Measurements from ENCODE around the gene SPATA13. TPM values are rescaled to one million over a fixed set of nuclear protein-coding genes. Genes with fewer than 3 reads are reported as not detected.

Gene SPATA13
- total RNA-seq, 3 donors from 2014 or later (not counting 1 experiment from before 2014, with no cell fraction given), result 108 to 141 (median 141) TPM

- no peaks in the 10 kb centered on the region for H3K9me3 ChIP-seq (ENCODE audit: control insufficient read depth, insufficient read depth, low read length)
- H3K27ac Mint-ChIP-seq, result no peak overlapping the region
- peaks cover 0 to 4% of the 10 kb centered on the region in 2 donors for H3K4me1 Mint-ChIP-seq
- TF ChIP-seq CTCF (IDR thresholded peaks at IDR 0.05), result no peak
- no peaks in the 10 kb centered on the region for H3K36me3 ChIP-seq (ENCODE audit: control insufficient read depth, insufficient read depth, low read length)
- DNase-seq (no peak), ATAC-seq (no peak)
- WGBS (ENCODE audit: insufficient coverage), result 77% methylated on average over 2 of the region's 2 CpGs
- no peaks in the 10 kb centered on the region for H3K9me3 Mint-ChIP-seq
- no peak overlapping the region for H3K4me3 ChIP-seq (ENCODE audit: low read length)
- H3K27me3 Mint-ChIP-seq (ENCODE audit: low read depth in 2 of 2), result peaks cover 0 to 16% of the 10 kb centered on the region in 2 donors
- H3K36me3 Mint-ChIP-seq, result no peaks in the 10 kb centered on the region
- no peaks in the 10 kb centered on the region for H3K4me1 ChIP-seq (ENCODE audit: control insufficient read depth, insufficient read depth, low read length)
- intact Hi-C loops (cut with micrococcal nuclease), result no loop called here
- no peak overlapping the region for H3K4me3 Mint-ChIP-seq
- H3K27me3 ChIP-seq (ENCODE audit: control insufficient read depth, insufficient read depth, low read length), result no peaks in the 10 kb centered on the region
- H3K27ac ChIP-seq (ENCODE audit: low read length), result no peak overlapping the region
These were observed 8.7 kb upstream of the SPATA13 start for GRCh38 chr13:24151864-24152263.

GRCh38 chr13:24152292-24153214, 8.0 kb upstream of the SPATA13 start:
- H3K4me1 ChIP-seq (ENCODE audit: control insufficient read depth, insufficient read depth, low read length), result no peaks in the 10 kb centered on the region
- no peak for DNase-seq
- no peak overlapping the region for H3K4me3 ChIP-seq (ENCODE audit: low read length)
- H3K9me3 ChIP-seq (ENCODE audit: control insufficient read depth, insufficient read depth, low read length), result no peaks in the 10 kb centered on the region
- Mint-ChIP-seq H3K4me3 (no peak overlapping the region), H3K9me3 (no peaks in the 10 kb centered on the region), H3K27ac (no peak overlapping the region), H3K27me3 (ENCODE audit: low read depth in 2 of 2) (peaks cover 0 to 16% of the 10 kb centered on the region in 2 donors), H3K36me3 (no peaks in the 10 kb centered on the region), H3K4me1 (peaks cover 0 to 4% of the 10 kb centered on the region in 2 donors)
- H3K36me3 ChIP-seq (ENCODE audit: control insufficient read depth, insufficient read depth, low read length), result no peaks in the 10 kb centered on the region
- no peak for TF ChIP-seq CTCF (IDR thresholded peaks at IDR 0.05)
- no peak overlapping the region for H3K27ac ChIP-seq (ENCODE audit: low read length)
- 89% methylated on average over 10 of the region's 11 CpGs for WGBS (ENCODE audit: insufficient coverage)
- ATAC-seq, result peak in 1 of 3 donors; percentile 17
- H3K27me3 ChIP-seq (ENCODE audit: control insufficient read depth, insufficient read depth, low read length), result no peaks in the 10 kb centered on the region
- intact Hi-C loops (cut with micrococcal nuclease), result no loop called here

- Mint-ChIP-seq H3K27me3 (ENCODE audit: low read depth in 2 of 2) (peaks cover 0 to 16% of the 10 kb centered on the region in 2 donors), H3K27ac (no peak overlapping the region)
These were observed 7.2 kb upstream of the SPATA13 start for GRCh38 chr13:24153347-24153746.

More at GRCh38 chr13:24153347-24153746, 7.2 kb upstream of the SPATA13 start:
- no peak for DNase-seq
- Mint-ChIP-seq H3K36me3 (no peaks in the 10 kb centered on the region), H3K4me3 (no peak overlapping the region), H3K4me1 (peaks cover 0 to 4% of the 10 kb centered on the region in 2 donors), H3K9me3 (no peaks in the 10 kb centered on the region)
- no peak overlapping the region for H3K27ac ChIP-seq (ENCODE audit: low read length)
- intact Hi-C loops (cut with micrococcal nuclease), result no loop called here
- H3K4me1 ChIP-seq (ENCODE audit: control insufficient read depth, insufficient read depth, low read length), result no peaks in the 10 kb centered on the region
- no peaks in the 10 kb centered on the region for H3K27me3 ChIP-seq (ENCODE audit: control insufficient read depth, insufficient read depth, low read length)
- no peak overlapping the region for H3K4me3 ChIP-seq (ENCODE audit: low read length)
- WGBS (ENCODE audit: insufficient coverage), result 93% methylated on average over 3 of the region's 3 CpGs
- H3K9me3 ChIP-seq (ENCODE audit: control insufficient read depth, insufficient read depth, low read length), result no peaks in the 10 kb centered on the region
- H3K36me3 ChIP-seq (ENCODE audit: control insufficient read depth, insufficient read depth, low read length), result no peaks in the 10 kb centered on the region
- no peak for ATAC-seq
- no peak for TF ChIP-seq CTCF (IDR thresholded peaks at IDR 0.05)

Measured in natural killer cell (primary cell).